Tibial nerve (tissue), 4 donors: Measurements from ENCODE around the gene UBE3D. TPM values are rescaled to one million over a fixed set of nuclear protein-coding genes. Genes with fewer than 3 reads are reported as not detected.
"Not testable (repeated sequence)": the region's sequence is repeated elsewhere in the genome, so short reads cannot be mapped to it uniquely, and the experiment has no call there.

Experiments used
- DNase-seq, 2 donors: peaks; one replicate each; pipeline ENCODE4 v3.0.0-alpha.2; 2019; ENCODE audit warnings: low spot score in 2 of 2
- H3K27ac ChIP-seq, 4 donors: fragments of 200-600 bp; sonication (generic) in 3 of 4; one replicate each; pipeline ENCODE4 v1.5.1; 2017 to 2019; ENCODE audit warnings: mild to moderate bottlenecking in 1 of 4
- H3K27me3 ChIP-seq, 2 donors: fragments of 200-600 bp; sonication (generic) in 1 of 2; one replicate each; pipeline versions ENCODE4 v1.5.1 to v1.6.0; 2017 to 2019
- H3K36me3 ChIP-seq, 3 donors: fragments of 200-600 bp; sonication (generic); one replicate each; pipeline ENCODE4 v1.5.1; 2018 to 2019
- H3K4me1 ChIP-seq, 4 donors: fragments of 200-600 bp; sonication (generic) in 3 of 4; one replicate each; pipeline ENCODE4 v1.5.1; 2017 to 2019
- H3K4me3 ChIP-seq, 4 donors: fragments of 200-600 bp; sonication (generic) in 3 of 4; one replicate each; pipeline ENCODE4 v1.5.1; 2017 to 2019; ENCODE audit warnings: mild to moderate bottlenecking in 1 of 4, moderate library complexity in 1 of 4
- H3K9me3 ChIP-seq, 4 donors: fragments of 200-600 bp; sonication (generic) in 3 of 4; one replicate each; pipeline ENCODE4 v1.5.1; 2017 to 2019
- CTCF ChIP-seq, 5 experiments: fragments of 200-600 bp in 3 of 5; fragments of 450-650 bp in 2 of 5; sonication (generic) in 3 of 5; IDR thresholded peaks; one replicate each; pipeline ENCODE4 v1.5.1; 2016 to 2019; ENCODE audit warnings: antibody characterized with exemption in 5 of 5, mild to moderate bottlenecking in 3 of 5, moderate library complexity in 2 of 5
- EP300 ChIP-seq, 2 donors: sonication (generic); formaldehyde crosslinking; IDR thresholded peaks; one replicate each; pipeline ENCODE4 v1.6.1; 2017; ENCODE audit warnings: antibody characterized with exemption in 2 of 2, mild to moderate bottlenecking in 1 of 2
- POLR2A ChIP-seq, 2 donors: fragments of 450-650 bp; IDR thresholded peaks; one replicate each; pipeline ENCODE4 v1.6.1; 2017; ENCODE audit warnings: antibody characterized with exemption in 2 of 2, mild to moderate bottlenecking in 2 of 2, moderate library complexity in 2 of 2
- WGBS, 2 donors: methylation state at CpG; one replicate each; pipeline ENCODE4 v1.1.5; 2018; 5-methylcytosine and 5-hydroxymethylcytosine counted together
- total RNA-seq, 4 donors: library from RNA; depleted of rRNA; stranded (reverse); fragments of >200 nt; gene quantifications; one replicate each; pipeline ENCODE4 v1.1.0, GENCODE V29; 2016

UBE3D gene
- total RNA-seq, 4 donors from 2014 or later: 6.3 to 21.9 (median 18.3) TPM

- TF ChIP-seq CTCF (IDR thresholded peaks at IDR 0.05) (no peak), POLR2A (IDR thresholded peaks at IDR 0.05) (no peak), EP300 (IDR thresholded peaks at IDR 0.05) (no peak)
- H3K36me3 ChIP-seq: no peaks in the 10 kb centered on the region
- H3K4me3 ChIP-seq: no peak overlapping the region
- H3K4me1 ChIP-seq: peaks cover 0 to 8% (median 0%) of the 10 kb centered on the region in 4 donors
- DNase-seq: no peak
- H3K27me3 ChIP-seq: no peaks in the 10 kb centered on the region
- no peak overlapping the region for H3K27ac ChIP-seq
- H3K9me3 ChIP-seq: no peaks in the 10 kb centered on the region
These were observed 201.9 kb downstream of the UBE3D start for GRCh38 chr6:82863781-82864180.

- DNase-seq: no peak
- Histone ChIP-seq H3K27me3 (no peaks in the 10 kb centered on the region), H3K4me1 (peaks cover 0 to 8% (median 0%) of the 10 kb centered on the region in 4 donors), H3K27ac (no peak overlapping the region), H3K4me3 (no peak overlapping the region), H3K9me3 (no peaks in the 10 kb centered on the region), H3K36me3 (no peaks in the 10 kb centered on the region)
- 18 to 22% methylated on average over 1 of the region's 1 CpG for WGBS, 2 donors
- TF ChIP-seq POLR2A (IDR thresholded peaks at IDR 0.05) (no peak), EP300 (IDR thresholded peaks at IDR 0.05) (no peak), CTCF (IDR thresholded peaks at IDR 0.05) (no peak)
These were observed 203.1 kb downstream of the UBE3D start for GRCh38 chr6:82862543-82862942.

GRCh38 chr6:82861121-82861520 lies 204.5 kb downstream of the UBE3D start:
- Histone ChIP-seq H3K4me1 (peaks cover 0 to 8% (median 0%) of the 10 kb centered on the region in 4 donors), H3K4me3 (no peak overlapping the region), H3K27me3 (no peaks in the 10 kb centered on the region), H3K9me3 (no peaks in the 10 kb centered on the region), H3K27ac (no peak overlapping the region), H3K36me3 (no peaks in the 10 kb centered on the region)
- 96% methylated on average over 1 of the region's 1 CpG for WGBS, 2 donors
- TF ChIP-seq CTCF (IDR thresholded peaks at IDR 0.05) (no peak), POLR2A (IDR thresholded peaks at IDR 0.05) (no peak), EP300 (IDR thresholded peaks at IDR 0.05) (no peak)
- no peak for DNase-seq

GRCh38 chr6:82856077-82856476 lies 209.6 kb downstream of the UBE3D start:
- not testable (repeated sequence) for H3K36me3 ChIP-seq, DNase-seq, H3K4me1 ChIP-seq, H3K27ac ChIP-seq, H3K4me3 ChIP-seq, H3K27me3 ChIP-seq
- WGBS, 2 donors: 92 to 97% methylated on average over 5 of the region's 5 CpGs
- peaks cover 0 to 23% (median 0%) of the 10 kb centered on the region in 4 donors for H3K9me3 ChIP-seq

GRCh38 chr6:82852904-82853303 lies 212.7 kb downstream of the UBE3D start:
- 89 to 95% methylated on average over 3 of the region's 3 CpGs for WGBS, 2 donors
- H3K27me3 ChIP-seq, H3K4me1 ChIP-seq, H3K27ac ChIP-seq, H3K36me3 ChIP-seq, DNase-seq, H3K4me3 ChIP-seq: not testable (repeated sequence)
- H3K9me3 ChIP-seq: peaks cover 0 to 32% (median 0%) of the 10 kb centered on the region in 4 donors

GRCh38 chr6:82843291-82843885 lies 222.3 kb downstream of the UBE3D start:
- no peaks in the 10 kb centered on the region for H3K27me3 ChIP-seq
- no peak overlapping the region for H3K27ac ChIP-seq
- TF ChIP-seq POLR2A (IDR thresholded peaks at IDR 0.05) (no peak), EP300 (IDR thresholded peaks at IDR 0.05) (no peak), CTCF (IDR thresholded peaks at IDR 0.05) (no peak)
- H3K4me1 ChIP-seq: no peaks in the 10 kb centered on the region
- no peaks in the 10 kb centered on the region for H3K9me3 ChIP-seq
- H3K36me3 ChIP-seq: no peaks in the 10 kb centered on the region
- no peak overlapping the region for H3K4me3 ChIP-seq
- no peak for DNase-seq
